ENCODE measurements around the gene CXXC5.
"Not testable (repeated sequence)": the region's sequence is repeated elsewhere in the genome, so short reads cannot be mapped to it uniquely, and the experiment has no call there.

CXXC5 gene

DNA sequence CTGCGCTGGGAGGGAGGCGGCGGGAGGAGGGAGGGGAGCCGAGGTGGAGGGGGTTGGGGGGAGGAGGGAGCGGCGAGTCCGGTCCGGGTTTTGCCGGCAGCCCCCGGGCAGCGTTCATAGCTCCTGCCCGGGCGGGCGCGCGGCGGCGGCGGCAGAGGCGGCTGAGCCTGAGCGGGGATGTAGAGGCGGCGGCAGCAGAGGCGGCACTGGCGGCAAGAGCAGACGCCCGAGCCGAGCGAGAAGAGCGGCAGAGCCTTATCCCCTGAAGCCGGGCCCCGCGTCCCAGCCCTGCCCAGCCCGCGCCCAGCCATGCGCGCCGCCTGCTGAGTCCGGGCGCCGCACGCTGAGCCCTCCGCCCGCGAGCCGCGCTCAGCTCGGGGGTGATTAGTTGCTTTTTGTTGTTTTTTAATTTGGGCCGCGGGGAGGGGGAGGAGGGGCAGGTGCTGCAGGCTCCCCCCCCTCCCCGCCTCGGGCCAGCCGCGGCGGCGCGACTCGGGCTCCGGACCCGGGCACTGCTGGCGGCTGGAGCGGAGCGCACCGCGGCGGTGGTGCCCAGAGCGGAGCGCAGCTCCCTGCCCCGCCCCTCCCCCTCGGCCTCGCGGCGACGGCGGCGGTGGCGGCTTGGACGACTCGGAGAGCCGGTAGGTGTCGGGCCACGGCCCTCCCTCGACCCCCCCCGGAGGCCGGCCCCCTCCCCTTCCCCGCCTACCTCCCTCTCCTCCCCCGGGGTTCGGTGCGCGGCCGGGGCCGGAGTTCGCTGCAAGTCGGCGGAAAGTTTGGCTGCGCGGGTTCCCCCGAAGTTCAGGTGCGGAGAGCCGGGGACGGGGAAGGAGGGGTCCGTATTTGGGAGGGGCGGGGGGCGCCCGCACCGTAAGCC, at the start of gene CXXC5:
Gene CXXC5, plus strand, starts transcription at position 145 of the 877 bp plus-strand sequence. CDS start 32,175 bp downstream, outside the sequence.
- DNase-seq (ENCODE audit: low spot score), result peak; percentile 83

GRCh38 chr5:139598601-139598965, 49.6 kb upstream of the CXXC5 start:
- DNase-seq (ENCODE audit: low spot score), result not testable (repeated sequence)

GRCh38 chr5:139600336-139600949, 47.7 kb upstream of the CXXC5 start:
- no peak for DNase-seq (ENCODE audit: low spot score)

DNA sequence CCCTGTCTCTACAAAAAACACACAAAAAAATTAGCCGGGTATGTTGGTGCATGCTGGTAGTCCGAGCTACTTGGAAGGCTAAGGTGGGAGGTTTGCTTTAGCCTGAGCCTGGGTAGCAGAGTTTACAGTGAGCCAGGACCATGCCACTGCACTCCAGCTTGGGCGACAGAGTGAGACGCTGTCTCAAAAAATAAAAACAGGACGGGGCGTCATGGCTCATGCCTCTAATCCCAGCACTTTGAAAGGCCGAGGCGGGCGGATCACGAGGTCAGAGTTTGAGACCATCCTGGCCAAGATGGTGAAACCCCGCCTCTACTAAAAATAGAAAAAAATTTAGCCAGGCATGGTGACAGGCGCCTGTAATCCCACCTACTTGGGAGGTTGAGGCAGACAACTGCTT, 46.7 kb upstream of the CXXC5 start:
- DNase-seq (ENCODE audit: low spot score), result no peak

DNA sequence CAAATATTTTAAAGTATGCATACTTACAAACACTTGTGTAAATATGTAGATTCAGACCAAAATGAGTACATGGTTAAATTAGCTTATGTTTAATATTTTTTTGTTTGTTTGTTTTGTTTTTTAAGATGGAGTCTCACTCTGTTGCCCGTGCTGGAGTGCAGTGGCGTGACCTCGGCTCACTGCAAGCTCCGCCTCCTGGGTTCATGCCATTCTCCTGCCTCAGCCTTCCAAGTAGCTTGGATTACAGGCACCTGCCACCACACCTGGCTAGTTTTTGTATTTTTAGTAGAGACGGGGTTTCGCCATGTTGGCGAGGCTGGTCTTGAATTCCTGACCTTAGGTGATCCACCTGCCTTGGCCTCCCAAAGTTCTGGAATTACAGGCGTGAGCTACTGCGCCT, 46.2 kb upstream of the CXXC5 start:
- not testable (repeated sequence) for DNase-seq (ENCODE audit: low spot score)

DNA sequence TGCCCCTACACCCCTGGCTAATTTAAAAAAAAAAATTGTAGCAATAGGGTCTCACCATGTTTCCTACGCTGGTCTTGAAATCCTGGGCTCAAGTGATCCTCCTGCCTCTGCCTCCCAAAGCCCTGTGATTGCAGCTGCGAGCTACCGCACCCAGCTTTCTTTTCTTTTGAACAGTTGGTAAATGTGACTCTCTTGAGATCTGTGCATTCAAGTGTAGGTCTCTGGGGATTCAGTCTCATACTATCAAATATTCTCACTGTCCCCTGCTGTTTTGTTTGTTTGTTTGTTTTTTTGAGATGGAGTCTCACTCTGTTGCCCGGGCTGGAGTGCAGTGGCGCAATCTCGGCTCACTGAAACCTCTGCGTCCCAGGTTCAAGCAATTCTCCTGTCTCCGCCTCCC, 42.3 kb upstream of the CXXC5 start:
- no peak for DNase-seq (ENCODE audit: low spot score)

- no peak for DNase-seq (ENCODE audit: low spot score)
These were observed 36.2 kb upstream of the CXXC5 start for GRCh38 chr5:139611703-139612584.

DNA sequence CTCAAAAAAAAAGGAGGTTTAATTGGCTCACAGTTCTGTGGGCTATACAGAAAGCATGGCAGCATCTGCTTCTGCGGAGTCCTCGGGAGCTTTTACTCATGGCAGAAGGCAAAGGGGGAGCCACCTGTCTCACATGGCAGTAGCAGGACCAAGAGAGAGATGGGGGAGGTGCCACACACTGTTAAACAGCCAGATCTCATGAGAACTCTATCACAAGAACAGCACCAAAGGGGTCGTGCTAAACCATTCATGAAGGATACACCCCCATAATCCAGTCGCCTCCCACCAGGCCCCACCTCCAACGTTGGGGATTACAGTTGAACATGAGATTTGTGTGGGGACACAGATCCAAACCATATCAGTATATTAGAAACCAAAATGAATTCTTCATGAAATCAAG, 28.3 kb upstream of the CXXC5 start:
- no peak for DNase-seq (ENCODE audit: low spot score)

- not testable (repeated sequence) for DNase-seq (ENCODE audit: low spot score)
These were observed 22.8 kb upstream of the CXXC5 start for GRCh38 chr5:139625398-139625797.

DNA sequence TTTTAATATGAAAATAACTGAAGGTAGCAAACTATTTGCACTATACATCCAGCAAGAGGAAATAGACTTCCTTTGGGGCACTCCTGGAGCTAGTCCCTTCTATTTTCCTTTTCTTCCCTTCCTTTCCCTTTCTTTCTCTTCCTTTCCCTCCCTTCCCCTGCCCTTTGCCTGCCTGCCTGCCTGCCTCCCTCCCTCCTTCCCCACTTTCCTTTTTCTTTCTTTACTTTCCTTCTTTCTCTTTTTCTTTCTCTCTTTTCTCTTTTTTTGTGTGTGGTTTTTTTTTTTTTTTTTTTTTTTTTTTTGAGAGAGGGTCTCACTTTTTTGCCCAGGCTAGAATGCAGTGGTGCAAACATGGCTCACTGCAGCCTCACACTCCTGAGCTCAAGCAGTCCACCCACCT, 17.3 kb upstream of the CXXC5 start:
- no peak for DNase-seq (ENCODE audit: low spot score)

- no peak for DNase-seq (ENCODE audit: low spot score)
These were observed 16.5 kb upstream of the CXXC5 start for GRCh38 chr5:139631520-139632165.

DNA sequence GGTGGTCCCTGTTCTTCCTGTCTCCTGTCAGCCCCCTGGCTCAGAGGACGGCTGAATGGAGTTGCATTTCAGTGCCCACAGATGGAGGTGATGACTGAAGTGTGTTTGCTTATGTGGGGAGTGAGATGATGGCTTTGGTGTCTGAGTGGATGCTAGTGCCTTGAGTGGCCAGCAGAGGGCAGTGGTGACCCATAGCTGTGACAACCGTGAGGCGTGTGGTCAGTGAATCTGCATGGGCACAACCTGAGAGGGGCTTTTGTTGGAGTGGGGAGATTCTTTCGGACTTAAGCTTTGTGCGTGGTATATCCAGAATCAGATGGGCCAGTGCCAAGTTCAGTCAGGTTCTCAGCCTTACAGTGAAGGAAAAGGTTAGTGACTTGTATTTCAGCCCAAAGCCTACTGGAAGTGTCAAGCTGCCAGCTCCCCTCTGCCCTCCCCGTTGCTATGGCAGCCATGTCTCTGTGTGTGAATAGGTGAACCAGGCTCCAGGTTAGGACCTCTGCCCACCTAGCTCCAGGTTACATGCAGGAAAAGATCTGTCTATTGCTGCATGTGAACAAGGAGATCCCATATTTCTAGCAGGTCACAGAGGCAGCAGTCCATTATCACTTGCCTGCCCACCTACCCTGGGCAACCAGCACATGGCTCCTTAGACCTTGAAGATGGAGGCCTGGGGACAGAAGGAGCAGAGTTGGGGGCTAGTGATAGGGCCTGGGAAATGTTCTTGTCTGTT, 14.7 kb upstream of the CXXC5 start:
- DNase-seq (ENCODE audit: low spot score), result peak; percentile 70

- no peak for DNase-seq (ENCODE audit: low spot score)
These were observed 14.2 kb upstream of the CXXC5 start for GRCh38 chr5:139634028-139634325.

DNA sequence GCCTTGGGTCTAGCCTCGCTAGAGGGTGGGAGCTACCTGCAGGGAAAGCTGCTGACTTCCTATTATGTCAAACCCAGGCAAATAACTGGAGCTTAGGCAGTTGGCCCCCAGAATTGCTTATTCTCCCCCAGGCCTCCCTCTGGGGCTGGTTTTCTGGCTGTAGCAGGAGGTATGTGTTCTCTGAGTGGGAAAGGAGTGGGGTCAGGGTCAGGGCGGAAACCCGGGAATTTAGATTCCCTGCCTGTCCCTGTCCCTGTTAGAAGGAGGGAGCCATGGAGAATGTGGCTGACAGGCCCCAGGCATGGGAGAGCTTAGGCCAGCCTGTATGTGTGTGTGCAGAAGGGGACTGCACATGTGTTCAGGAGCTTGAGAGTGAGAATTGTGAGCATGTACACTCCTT, 13.6 kb upstream of the CXXC5 start:
- DNase-seq (ENCODE audit: low spot score), result no peak

DNA sequence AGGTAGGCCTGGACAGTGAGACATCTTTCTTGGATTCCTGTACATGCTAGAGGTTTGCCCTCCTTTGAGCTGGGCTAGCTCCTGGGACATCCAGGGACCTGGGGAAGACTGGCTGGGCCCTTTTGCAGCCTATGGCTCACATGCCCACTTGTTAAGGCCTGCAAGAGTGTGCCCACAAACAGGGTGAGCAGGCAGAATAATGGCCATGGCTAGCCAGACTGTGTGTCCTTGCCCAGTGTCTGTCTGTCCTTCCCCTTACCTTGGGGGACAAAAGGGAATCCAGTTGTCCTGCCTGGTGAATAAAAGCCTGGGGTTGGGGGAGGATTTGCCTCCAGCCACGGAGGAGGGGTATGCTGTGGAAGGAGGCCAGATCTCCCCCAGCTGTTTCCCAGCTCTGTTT, 13.0 kb upstream of the CXXC5 start:
- no peak for DNase-seq (ENCODE audit: low spot score)

DNA sequence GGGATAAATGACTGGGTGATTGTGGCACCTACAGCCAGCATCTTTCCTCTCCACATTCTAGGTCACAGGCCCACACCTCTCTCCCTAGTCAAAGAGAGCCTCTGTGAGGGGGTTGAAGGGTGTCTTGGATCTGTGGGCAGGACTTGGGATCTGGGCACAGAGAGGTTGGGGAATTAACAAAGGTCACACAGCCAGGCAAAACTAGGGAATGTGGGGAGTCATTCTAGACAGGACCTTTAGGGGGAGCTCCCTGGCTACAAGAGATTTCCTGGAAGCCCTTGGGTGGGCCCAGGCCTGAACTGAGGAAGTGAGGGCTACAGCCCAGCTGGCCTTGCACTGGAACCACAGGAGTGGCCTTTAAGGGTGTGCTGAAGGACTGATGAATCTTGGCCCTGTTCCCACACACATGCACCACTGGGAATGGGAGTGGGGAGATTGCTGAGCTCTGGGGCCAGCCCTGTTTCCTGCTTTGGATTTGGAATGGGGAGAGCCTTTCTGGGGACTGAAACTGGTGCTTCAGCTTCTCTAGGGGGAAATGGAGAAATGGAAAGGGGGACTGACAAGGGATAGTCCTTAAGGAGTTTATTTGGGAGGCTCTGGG, 12.4 kb upstream of the CXXC5 start:
- DNase-seq (ENCODE audit: low spot score), result no peak

DNA sequence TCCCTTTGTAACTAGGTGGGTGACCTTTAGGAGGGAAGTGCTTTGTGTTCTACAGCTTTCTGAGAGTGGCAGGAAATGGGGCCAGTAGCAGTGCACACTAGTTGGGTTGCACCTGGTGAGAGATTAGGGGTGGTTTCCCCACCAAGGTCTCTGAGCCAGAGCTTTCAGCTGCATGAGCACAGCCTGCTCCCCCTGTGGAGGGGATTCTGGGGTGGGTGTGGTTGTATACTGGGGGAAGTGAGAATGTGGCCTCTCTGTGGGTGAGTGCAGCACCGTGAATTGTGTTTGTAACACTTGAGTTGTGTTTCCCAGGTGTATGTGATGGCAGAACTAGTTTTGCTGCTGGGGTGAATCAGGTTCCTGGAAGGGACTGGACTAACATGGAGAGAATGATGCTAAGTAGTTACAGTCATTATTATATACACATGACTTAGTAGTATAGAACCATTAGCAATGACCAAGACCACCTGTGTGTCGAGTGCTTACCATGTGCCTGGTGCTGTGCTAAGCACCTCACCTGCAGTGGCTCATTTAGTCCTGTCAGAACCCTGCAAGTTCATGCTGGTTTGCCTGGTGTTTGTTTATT, 11.8 kb upstream of the CXXC5 start:
- no peak for DNase-seq (ENCODE audit: low spot score)

- DNase-seq (ENCODE audit: low spot score), result no peak
These were observed 11.2 kb upstream of the CXXC5 start for GRCh38 chr5:139636975-139637408.

- peak; percentile 91 for DNase-seq (ENCODE audit: low spot score)
These were observed 10.6 kb upstream of the CXXC5 start for GRCh38 chr5:139637438-139638089.

GRCh38 chr5:139638090-139638735, 9.9 kb upstream of the CXXC5 start:
- peak; percentile 81 for DNase-seq (ENCODE audit: low spot score)

All from HuH-7.5 (cell line).